ENCODE measurements around the gene CFAP53.

- TF ChIP-seq POLR2AphosphoS5 (IDR thresholded peaks at IDR 0.05) (no peak), POLR2A (IDR thresholded peaks at IDR 0.05) (no peak), EP300 (IDR thresholded peaks at IDR 0.05) (no peak)
- TF ChIP-seq, protein P1, sequence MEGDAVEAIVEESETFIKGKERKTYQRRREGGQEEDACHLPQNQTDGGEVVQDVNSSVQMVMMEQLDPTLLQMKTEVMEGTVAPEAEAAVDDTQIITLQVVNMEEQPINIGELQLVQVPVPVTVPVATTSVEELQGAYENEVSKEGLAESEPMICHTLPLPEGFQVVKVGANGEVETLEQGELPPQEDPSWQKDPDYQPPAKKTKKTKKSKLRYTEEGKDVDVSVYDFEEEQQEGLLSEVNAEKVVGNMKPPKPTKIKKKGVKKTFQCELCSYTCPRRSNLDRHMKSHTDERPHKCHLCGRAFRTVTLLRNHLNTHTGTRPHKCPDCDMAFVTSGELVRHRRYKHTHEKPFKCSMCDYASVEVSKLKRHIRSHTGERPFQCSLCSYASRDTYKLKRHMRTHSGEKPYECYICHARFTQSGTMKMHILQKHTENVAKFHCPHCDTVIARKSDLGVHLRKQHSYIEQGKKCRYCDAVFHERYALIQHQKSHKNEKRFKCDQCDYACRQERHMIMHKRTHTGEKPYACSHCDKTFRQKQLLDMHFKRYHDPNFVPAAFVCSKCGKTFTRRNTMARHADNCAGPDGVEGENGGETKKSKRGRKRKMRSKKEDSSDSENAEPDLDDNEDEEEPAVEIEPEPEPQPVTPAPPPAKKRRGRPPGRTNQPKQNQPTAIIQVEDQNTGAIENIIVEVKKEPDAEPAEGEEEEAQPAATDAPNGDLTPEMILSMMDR (IDR thresholded peaks at IDR 0.05), result no peak
Measured at GRCh38 chr18:50287028-50287440, 20.7 kb upstream of the CFAP53 start.
